Stomach (tissue), 4 donors: ENCODE measurements around the gene CFAP221.

Source experiments
- EP300 ChIP-seq: sonication (generic); formaldehyde crosslinking; IDR thresholded peaks from one replicate; pipeline ENCODE4 v1.6.1; 2017; ENCODE audit warnings: antibody characterized with exemption
- POLR2A ChIP-seq, 4 donors: fragments of 450-650 bp; IDR thresholded peaks; one replicate each; pipeline ENCODE4 v1.6.1; 2016; ENCODE audit warnings: antibody characterized with exemption in 4 of 4, control low read depth in 2 of 4, mild to moderate bottlenecking in 1 of 4, moderate library complexity in 1 of 4
- POLR2AphosphoS5 ChIP-seq, 3 donors: sonication (generic); formaldehyde crosslinking; IDR thresholded peaks; one replicate each; pipeline ENCODE4 v1.6.1; 2016; ENCODE audit warnings: antibody characterized with exemption in 3 of 3
- TF ChIP-seq, protein P1 (sequence below), 7 experiments: fragments of 450-650 bp in 4 of 7; fragments of 200-600 bp in 3 of 7; sonication (generic) in 3 of 7; IDR thresholded peaks; one replicate each; pipeline ENCODE4 v1.5.1; 2016 to 2019; ENCODE audit warnings: antibody characterized with exemption in 7 of 7, control low read depth in 2 of 7, mild to moderate bottlenecking in 1 of 7

GRCh38 chr2:119700866-119701265, 156.6 kb downstream of the CFAP221 start:
- TF ChIP-seq, protein P1, sequence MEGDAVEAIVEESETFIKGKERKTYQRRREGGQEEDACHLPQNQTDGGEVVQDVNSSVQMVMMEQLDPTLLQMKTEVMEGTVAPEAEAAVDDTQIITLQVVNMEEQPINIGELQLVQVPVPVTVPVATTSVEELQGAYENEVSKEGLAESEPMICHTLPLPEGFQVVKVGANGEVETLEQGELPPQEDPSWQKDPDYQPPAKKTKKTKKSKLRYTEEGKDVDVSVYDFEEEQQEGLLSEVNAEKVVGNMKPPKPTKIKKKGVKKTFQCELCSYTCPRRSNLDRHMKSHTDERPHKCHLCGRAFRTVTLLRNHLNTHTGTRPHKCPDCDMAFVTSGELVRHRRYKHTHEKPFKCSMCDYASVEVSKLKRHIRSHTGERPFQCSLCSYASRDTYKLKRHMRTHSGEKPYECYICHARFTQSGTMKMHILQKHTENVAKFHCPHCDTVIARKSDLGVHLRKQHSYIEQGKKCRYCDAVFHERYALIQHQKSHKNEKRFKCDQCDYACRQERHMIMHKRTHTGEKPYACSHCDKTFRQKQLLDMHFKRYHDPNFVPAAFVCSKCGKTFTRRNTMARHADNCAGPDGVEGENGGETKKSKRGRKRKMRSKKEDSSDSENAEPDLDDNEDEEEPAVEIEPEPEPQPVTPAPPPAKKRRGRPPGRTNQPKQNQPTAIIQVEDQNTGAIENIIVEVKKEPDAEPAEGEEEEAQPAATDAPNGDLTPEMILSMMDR (IDR thresholded peaks at IDR 0.05): no peak
- TF ChIP-seq POLR2A (IDR thresholded peaks at IDR 0.05) (no peak), POLR2AphosphoS5 (IDR thresholded peaks at IDR 0.05) (no peak), EP300 (no peak)
